Left forelimb (tissue), 1 donor: ENCODE results near the gene IGFL3.
"Not testable (repeated sequence)": the region's sequence is repeated elsewhere in the genome, so short reads cannot be mapped to it uniquely, and the experiment has no call there.

Source experiments
- DNase-seq: peaks from one replicate; pipeline ENCODE4 v3.0.0-alpha.2; 2018; ENCODE audit warnings: low spot score

The IGFL3 gene

GRCh38 chr19:46125447-46125846 lies 959 bp upstream of the IGFL3 start:
- DNase-seq, result no peak

GRCh38 chr19:46118136-46118535 lies 6.4 kb downstream of the IGFL3 start:
- no peak for DNase-seq

DNA sequence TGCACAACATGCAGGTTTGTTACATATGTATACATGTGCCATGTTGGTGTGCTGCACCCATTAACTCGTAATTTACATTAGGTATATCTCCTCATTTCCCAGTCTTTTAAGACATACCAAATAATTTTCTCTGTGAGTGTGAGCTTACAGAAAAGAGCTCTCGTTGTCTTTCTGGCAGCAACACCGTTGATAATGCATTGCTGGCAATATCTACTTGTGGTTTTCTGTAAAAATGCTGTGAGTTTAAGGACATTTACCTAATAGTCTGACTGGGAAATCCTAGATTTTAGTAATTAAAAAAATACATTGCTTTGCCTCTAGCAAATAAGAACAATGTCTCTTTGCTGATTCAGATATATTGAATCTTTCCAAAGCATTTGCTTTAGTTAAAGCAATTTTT lies 8.4 kb downstream of the IGFL3 start:
- DNase-seq, result no peak

GRCh38 chr19:46115396-46116106 lies 8.9 kb downstream of the IGFL3 start:
- DNase-seq, result no peak

DNA sequence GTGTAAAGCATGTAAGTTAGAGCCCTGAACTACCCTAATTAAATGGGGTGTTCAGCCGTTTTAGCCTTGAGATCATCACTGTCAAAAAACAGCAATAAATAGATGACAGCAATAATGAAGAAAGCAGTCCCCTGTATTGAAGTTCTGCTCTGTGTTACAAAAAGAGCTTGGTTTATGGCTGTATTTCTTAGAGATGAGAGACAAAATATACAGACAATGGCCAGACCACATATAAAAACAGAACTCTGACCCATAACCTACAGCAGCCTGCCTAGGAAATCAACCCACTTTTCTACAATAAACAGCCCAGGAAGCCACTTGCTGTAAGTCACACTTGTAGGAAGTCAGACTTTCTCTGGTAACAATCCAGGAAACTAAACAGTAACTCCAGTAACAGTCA lies 10.8 kb downstream of the IGFL3 start:
- no peak for DNase-seq

- no peak for DNase-seq
Measured at GRCh38 chr19:46112527-46112926, 12.0 kb downstream of the IGFL3 start.

GRCh38 chr19:46111376-46111775 lies 13.1 kb downstream of the IGFL3 start:
- DNase-seq, result no peak

- DNase-seq, result no peak
Measured at GRCh38 chr19:46109876-46110275, 14.6 kb downstream of the IGFL3 start.

DNA sequence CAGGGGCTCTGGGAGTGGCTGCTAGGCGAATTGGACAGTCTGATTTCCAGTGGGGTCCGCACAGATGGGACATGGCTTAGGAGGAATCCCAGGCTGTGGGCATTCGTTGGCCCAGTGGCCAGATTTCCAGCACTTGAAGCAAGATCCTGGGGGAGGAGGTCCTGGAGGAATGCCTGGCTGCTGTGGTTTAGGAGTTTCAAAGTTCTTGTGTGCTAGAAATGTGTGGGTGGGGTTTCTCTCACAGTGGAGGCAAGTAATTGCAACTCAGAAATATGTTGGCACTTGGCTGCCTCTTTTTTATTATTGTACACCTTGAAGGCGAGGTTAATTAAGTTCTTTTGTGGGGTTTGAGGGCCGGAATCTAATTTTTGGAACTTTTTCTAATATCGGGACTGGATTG lies 17.1 kb downstream of the IGFL3 start:
- no peak for DNase-seq

DNA sequence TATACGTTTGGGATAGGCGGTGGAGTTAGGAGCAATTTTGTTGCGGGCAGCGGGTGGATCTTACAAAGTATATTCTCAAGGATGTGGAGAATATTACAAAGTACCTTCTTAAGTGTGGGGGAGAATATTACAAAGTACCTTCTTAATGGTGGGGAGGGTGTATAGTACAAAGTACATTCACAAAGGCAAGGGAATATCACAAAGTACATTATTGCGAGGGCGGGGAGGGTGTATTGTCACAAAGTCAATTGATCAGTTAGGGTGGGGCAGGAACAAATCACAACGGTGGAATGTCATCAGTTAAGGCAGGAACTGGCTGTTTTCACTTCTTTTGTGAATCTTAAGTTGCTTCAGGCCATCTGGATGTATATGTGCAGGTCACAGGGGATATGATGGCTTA lies 22.2 kb downstream of the IGFL3 start:
- not testable (repeated sequence) for DNase-seq

DNA sequence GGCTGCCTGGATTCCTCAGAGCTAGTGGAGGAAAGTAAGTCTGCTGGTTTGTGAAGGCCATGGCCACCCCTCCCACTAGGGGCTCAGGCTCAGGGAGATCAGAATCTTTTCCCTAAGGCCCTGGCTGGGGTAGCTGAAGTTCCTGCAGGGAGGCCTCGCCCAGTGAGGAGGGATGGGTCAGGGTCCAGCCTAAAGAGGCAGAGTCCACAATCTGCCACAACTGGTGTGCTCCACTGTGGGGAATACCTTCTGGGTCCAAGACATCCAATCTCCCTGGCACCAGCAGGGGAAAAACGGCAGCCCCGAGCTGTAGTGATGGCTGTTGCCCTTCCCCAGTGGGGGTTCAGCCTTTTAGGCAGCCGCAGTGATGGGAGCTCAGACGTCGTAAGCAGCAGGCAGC lies 23.2 kb downstream of the IGFL3 start:
- no peak for DNase-seq

GRCh38 chr19:46100344-46100743 lies 24.1 kb downstream of the IGFL3 start:
- no peak for DNase-seq

DNA sequence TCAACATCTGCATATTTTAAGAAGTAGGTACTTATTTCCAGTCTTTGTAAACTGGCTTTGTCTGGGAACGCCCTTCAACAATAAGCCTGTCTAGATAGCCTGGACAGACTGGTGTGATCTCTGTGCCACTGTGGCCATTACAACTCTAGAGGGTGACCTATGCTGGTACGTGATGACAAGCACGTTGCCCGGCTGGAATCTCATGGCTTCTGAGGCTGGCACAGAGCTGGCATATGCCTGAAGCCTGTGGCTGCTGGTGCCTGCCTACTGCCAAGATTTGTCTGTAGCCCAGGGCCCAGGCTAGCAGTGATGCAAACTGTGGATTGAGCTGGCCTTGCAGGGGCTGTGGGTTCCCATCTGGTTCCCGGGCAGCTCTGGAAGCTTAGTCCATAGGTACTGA lies 34.0 kb downstream of the IGFL3 start:
- no peak for DNase-seq

DNA sequence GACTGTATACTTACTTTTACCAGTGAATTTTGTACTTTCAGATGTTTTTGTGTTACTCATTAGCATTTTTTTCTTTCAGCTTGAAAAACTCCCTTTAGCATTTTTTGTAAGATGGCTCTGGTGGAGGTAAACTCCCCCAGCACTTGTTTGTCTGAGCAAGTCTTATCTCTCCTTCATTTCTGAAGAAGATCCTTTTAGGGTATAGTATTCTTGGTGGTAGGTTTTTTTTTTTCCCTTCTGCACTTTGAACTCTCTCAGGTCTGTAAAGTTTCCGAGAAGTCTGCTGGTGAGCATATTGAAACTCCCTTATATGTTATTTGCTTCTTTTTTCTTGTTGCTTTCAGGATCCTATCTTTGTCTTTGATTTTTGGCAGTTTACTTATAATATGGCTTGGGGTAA lies 35.1 kb downstream of the IGFL3 start:
- DNase-seq, result no peak

DNA sequence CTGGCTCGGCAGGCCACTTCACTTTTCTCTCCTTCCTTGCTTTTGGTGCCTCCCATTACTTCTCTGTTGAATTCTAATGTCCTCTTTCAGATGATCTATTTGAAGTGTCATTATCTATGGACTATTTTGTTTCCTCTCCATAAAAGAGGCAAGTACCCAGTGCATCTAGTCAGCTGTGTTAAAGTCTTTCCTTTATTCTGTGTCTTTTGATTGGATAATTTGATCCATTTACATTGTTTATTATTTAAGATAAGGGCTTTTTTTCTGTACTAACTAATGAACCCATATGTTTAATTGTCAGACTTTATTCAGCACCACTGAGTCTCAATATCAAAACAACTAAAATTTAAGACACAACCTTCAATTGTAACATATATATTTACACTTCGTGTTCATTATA lies 36.4 kb downstream of the IGFL3 start:
- DNase-seq, result no peak

GRCh38 chr19:46085888-46086287 lies 38.6 kb downstream of the IGFL3 start:
- no peak for DNase-seq

GRCh38 chr19:46082728-46083050 lies 41.8 kb downstream of the IGFL3 start:
- no peak for DNase-seq

DNA sequence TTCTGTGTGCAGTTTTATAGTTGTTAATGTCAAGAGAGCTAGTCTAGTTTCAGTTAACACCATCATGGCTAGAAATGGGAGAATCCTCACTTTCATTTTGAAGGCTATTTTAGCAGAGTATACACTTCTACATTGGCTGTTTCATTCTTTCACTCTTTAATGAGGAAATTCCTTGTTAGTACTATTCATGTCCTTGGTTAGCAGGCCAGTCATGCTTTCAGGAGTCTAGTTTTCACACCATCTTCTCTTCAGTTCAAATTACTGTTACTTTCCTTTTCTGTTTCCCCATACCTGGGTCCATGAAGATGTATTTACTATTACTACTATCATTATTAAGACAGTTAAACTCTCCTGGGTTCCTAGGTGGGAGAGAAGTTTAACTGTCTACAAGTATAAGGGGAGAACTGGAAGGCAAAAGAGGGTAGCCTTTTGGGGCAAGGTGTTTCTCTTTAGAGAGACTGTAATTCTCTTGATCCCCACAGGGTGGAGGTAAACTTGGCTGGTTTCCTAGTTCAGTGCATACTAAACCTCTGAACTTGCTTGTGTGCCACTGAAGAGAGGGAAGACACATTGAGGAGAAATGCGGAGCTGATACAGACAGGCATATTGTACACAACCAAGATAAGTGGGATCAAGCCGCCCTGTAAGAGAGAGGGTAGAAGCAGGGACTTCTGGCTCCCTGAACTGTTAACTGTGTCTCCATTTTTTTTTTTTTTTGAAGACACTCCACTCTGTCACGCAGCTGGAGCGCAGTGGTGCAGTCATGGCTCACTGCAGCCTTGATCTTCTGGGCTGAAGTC lies 42.4 kb downstream of the IGFL3 start:
- no peak for DNase-seq

DNA sequence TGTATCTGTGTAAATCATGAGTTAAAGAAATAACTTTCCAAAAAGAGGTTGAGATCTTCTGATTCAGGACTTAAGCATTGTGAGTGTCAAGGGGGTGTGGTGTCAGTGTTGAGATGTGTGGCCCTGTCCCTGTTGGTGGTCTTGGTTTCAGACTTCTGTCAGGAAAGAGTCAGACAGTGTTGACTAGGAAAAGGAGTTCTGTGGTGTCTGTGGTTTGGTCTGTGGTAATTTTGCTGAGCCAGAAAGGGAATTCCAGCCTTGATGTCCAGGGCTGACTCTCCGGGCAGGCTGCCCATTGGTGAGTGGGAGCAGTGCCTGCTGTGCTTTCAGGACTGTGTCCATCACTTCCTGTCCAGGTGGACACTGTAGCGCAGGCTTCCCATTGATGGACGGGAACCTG lies 43.9 kb downstream of the IGFL3 start:
- DNase-seq, result no peak

DNA sequence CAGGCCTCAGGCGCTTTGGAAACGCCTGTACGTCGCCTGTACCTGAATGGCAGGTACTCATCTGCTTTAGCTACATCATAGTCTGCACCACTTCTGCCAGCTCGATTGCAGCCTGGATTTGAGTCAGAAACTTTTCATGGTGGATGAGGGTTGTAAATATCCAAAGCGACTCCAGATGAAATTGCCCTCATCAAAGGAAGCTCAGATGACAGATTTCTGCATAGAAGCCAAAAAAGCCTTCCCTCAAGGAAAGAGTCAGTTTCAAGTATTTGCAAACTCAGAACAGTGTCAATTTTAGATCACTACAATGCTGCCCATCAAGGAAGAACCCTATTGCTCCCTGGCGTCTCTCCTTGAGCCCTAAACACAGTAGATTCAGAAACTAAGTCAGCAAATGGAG lies 44.9 kb downstream of the IGFL3 start:
- DNase-seq, result no peak

GRCh38 chr19:46078573-46079332 lies 45.7 kb downstream of the IGFL3 start:
- not testable (repeated sequence) for DNase-seq

- no peak for DNase-seq
Measured at GRCh38 chr19:46077815-46078167, 46.7 kb downstream of the IGFL3 start.
